BE2C (cell line): ENCODE results near the gene PLA2G2C.
A peak's percentile ranks its signal among the peaks of the same experiment; 100 is the strongest.
"Not testable (repeated sequence)": the region's sequence is repeated elsewhere in the genome, so short reads cannot be mapped to it uniquely, and the experiment has no call there.

Experiments
- DNase-seq: peaks from one replicate; pipeline ENCODE4 v3.0.0-alpha.2; 2020
- H3K27me3 ChIP-seq: fragments of 250-450 bp; sonication (Bioruptor Pico); 2 replicates; pipeline ENCODE4 v1.5.1; 2020; ENCODE audit warnings: mild to moderate bottlenecking
- H3K36me3 ChIP-seq: fragments of 250-450 bp; sonication (Bioruptor Pico); 2 replicates; pipeline ENCODE4 v1.5.1; 2020; ENCODE audit warnings: mild to moderate bottlenecking
- H3K4me1 ChIP-seq: fragments of 250-450 bp; sonication (Bioruptor Pico); 2 replicates; pipeline ENCODE4 v1.5.1; 2020
- H3K4me3 ChIP-seq: 2 replicates; pipeline ENCODE4 v1.5.1; 2011; ENCODE audit warnings: low read depth, low read length
- H3K9me3 ChIP-seq: fragments of 250-450 bp; sonication (Bioruptor Pico); 2 replicates; pipeline ENCODE4 v1.5.1; 2020
- TF ChIP-seq, protein P1 (sequence below): IDR thresholded peaks from 2 replicates; pipeline ENCODE4 v1.5.1; 2012; ENCODE audit warnings: mild to moderate bottlenecking, low read depth, low read length

Gene PLA2G2C

DNA sequence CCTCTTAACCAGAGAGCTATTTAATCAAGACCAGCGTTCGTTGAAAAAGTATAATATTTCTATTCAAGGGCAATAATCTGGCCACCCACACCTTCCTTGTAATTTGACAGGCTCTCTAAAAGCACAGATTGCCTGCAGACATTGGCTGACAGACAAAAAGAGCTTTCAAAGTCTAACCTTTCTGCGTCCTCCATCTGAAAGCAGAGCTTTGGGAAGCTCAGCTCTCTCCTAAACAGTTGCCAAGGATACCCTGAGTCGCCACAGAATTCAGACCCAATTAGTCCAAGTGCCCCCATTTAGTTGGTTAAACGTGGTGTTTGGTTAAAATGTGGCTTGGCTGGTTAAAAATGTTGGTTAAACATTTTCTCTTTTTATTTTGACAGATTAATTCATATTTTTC, 33.7 kb upstream of the PLA2G2C start:
- H3K4me3 ChIP-seq: no peak overlapping the region
- H3K36me3 ChIP-seq: no peaks in the 10 kb centered on the region
- TF ChIP-seq, protein P1, sequence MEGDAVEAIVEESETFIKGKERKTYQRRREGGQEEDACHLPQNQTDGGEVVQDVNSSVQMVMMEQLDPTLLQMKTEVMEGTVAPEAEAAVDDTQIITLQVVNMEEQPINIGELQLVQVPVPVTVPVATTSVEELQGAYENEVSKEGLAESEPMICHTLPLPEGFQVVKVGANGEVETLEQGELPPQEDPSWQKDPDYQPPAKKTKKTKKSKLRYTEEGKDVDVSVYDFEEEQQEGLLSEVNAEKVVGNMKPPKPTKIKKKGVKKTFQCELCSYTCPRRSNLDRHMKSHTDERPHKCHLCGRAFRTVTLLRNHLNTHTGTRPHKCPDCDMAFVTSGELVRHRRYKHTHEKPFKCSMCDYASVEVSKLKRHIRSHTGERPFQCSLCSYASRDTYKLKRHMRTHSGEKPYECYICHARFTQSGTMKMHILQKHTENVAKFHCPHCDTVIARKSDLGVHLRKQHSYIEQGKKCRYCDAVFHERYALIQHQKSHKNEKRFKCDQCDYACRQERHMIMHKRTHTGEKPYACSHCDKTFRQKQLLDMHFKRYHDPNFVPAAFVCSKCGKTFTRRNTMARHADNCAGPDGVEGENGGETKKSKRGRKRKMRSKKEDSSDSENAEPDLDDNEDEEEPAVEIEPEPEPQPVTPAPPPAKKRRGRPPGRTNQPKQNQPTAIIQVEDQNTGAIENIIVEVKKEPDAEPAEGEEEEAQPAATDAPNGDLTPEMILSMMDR: no peak
- H3K9me3 ChIP-seq: no peaks in the 10 kb centered on the region
- no peaks in the 10 kb centered on the region for H3K27me3 ChIP-seq
- H3K4me1 ChIP-seq: no peaks in the 10 kb centered on the region
- no peak for DNase-seq

DNA sequence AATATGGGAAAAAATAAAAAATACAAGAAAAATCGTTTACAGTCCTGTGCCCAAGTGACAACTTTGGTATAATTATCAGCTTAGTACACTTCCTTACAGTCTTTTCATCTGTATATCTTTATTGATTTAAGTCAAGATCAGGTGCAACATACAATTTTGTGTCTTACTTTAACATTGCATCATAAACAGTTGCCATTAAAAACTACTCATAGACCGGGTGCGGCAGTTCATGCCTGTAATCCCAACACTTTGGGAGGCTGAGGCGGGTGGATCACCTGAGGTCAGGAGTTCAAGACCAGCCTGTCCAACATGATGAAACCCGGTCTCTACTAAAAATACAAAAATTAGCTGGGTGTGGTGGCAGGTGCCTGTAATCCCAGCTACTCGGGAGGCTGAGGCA, 32.7 kb upstream of the PLA2G2C start:
- H3K4me3 ChIP-seq, H3K36me3 ChIP-seq, H3K27me3 ChIP-seq, H3K9me3 ChIP-seq, H3K4me1 ChIP-seq, DNase-seq: not testable (repeated sequence)

DNA sequence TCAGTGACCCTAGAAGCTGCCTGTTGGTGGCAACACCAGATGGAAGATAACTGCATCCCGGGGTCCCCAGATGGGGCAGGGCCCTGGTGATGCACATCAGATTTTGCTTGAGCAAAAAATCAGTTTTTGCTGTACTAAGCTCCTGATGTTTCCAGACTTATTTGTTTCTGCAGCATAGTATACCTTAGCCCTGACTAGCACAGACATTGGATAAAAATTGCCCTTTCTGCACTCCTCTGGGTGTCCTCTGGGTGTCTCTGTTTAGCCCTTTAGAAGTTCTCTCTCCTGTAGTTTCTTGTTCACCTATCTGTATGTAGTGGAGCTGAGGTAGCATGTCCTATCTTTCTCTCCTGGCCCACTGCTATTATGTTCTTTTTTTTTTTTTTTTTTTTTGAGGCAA, 30.3 kb upstream of the PLA2G2C start:
- TF ChIP-seq, protein P1: peak; percentile 52
- no peaks in the 10 kb centered on the region for H3K36me3 ChIP-seq
- no peak for DNase-seq
- peaks cover 5% of the 10 kb centered on the region; the same call in 1 of the 2 replicates for H3K4me1 ChIP-seq
- no peaks in the 10 kb centered on the region for H3K27me3 ChIP-seq
- H3K9me3 ChIP-seq: no peaks in the 10 kb centered on the region
- H3K4me3 ChIP-seq: no peak overlapping the region

DNA sequence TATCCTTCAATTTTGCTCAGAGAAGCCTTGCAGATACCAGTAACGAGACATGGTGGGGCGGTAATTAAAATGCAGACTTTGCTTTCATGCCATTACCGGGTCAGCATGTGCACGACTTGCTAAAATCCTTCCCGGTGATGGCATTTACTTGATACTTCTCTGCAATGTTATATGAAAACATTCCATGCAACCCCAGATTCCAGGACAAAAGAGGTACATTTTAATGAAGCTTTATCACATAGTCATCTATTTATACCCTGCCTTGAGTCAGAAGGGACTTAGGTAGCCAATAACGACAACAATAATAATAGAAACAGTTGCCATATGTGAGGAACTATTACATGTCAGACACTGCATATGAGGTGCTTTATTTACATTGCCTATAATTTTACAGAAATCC, 29.4 kb upstream of the PLA2G2C start:
- H3K4me3 ChIP-seq: no peak overlapping the region
- H3K27me3 ChIP-seq: no peaks in the 10 kb centered on the region
- peaks cover 5% of the 10 kb centered on the region; the same call in 1 of the 2 replicates for H3K4me1 ChIP-seq
- TF ChIP-seq, protein P1: no peak
- no peaks in the 10 kb centered on the region for H3K36me3 ChIP-seq
- H3K9me3 ChIP-seq: no peaks in the 10 kb centered on the region
- DNase-seq: no peak

DNA sequence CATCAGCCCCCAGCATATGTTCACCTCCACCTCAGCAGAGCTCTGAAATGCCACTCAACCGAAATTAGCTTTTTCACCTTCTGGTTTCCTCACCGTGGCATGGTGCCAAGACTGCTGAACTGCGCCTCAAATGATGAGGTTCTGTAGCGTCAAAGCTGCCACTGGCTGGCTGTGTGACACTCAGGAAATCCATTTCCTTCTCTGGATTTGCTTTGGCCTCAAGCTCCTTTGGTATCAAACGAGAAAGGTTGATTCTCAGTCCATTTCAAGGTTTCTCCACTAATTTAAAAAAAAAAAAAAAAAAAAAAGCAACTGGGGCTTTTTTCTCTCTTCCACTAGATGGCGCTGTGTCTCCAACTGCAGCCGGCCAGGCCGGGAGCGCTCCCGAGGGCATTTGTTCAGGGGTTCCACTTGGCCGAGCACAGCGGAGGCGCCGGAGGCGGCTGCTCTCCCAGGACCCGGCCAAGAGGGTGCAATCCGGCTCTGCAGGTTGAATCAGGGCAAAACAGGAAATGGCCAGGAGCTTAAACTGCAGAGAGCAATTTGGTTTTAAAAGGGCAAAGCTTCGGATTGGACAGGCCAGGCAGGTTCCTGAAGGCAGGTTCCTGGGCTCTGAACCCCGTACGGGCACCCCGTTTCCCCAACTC, 26.5 kb upstream of the PLA2G2C start:
- TF ChIP-seq, protein P1: peak; percentile 72
- no peaks in the 10 kb centered on the region for H3K27me3 ChIP-seq
- H3K4me1 ChIP-seq: peaks cover 5% of the 10 kb centered on the region; the same call in 1 of the 2 replicates
- H3K36me3 ChIP-seq: no peaks in the 10 kb centered on the region
- DNase-seq: peak; percentile 88
- H3K9me3 ChIP-seq: no peaks in the 10 kb centered on the region
- H3K4me3 ChIP-seq: peak overlapping the region; percentile 33

DNA sequence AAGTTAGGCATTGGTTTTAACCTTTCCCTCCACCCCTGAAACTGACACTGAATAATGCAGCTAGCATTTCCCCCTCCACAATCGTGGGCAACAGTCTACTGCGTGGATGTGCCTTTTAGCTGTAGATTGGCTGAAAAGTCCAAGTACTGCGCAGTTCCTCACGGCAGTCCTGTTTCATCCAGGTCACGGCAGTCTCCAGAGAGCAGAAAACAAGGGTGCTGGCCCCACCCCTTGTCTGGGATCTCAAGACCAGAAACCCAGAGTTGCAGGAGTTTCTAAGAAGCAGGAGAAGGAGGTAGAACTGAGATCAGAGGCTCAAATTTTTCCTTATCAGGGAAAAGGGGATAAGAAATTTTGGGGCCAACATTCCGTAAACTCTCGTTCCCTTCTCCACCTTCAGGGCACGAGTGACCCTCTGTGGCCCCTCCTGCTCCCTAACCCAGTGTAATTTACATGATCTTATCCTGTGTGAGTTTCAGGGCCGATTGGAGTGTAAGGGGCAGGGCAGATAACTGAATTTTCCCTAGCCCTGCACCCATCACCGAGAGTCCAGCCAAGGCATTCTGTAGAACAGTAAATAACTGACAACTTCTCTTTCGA, 25.9 kb upstream of the PLA2G2C start:
- no peak for DNase-seq
- TF ChIP-seq, protein P1: no peak
- peaks cover 5% of the 10 kb centered on the region; the same call in 1 of the 2 replicates for H3K4me1 ChIP-seq
- no peaks in the 10 kb centered on the region for H3K36me3 ChIP-seq
- no peaks in the 10 kb centered on the region for H3K9me3 ChIP-seq
- peak overlapping the region; percentile 33 for H3K4me3 ChIP-seq
- no peaks in the 10 kb centered on the region for H3K27me3 ChIP-seq
